ENCODE data around the gene PSMD10. TPM values are rescaled to one million over a fixed set of nuclear protein-coding genes. Genes with fewer than 3 reads are reported as not detected.

The PSMD10 gene
- polyA plus RNA-seq (ENCODE audit: insufficient read length in 4 of 4), result 10 to 100 TPM; 64.1 to 85.2 (median 78.5) TPM

GRCh38 chrX:108091264-108091877 is at the start of gene PSMD10, which contains the start of gene ATG4A:
TSS of gene PSMD10 (minus strand) at chrX:108091542. CDS start at chrX:108091520, 22 bp downstream.
TSS of gene ATG4A (plus strand) at chrX:108091778. CDS start at chrX:108091827, 49 bp downstream.
- peak; percentile 76 to 89 (median 82) for DNase-seq (ENCODE audit: low read depth in 4 of 4, low spot score in 2 of 4)

GRCh38 chrX:108138814-108139702 is 47.7 kb upstream of the PSMD10 start:
- no peak for DNase-seq (ENCODE audit: low read depth in 4 of 4, low spot score in 2 of 4)

- no peak for DNase-seq (ENCODE audit: low read depth in 4 of 4, low spot score in 2 of 4)
These were observed 43.4 kb upstream of the PSMD10 start for GRCh38 chrX:108134724-108135123.

GRCh38 chrX:108132876-108133275 is 41.5 kb upstream of the PSMD10 start:
- DNase-seq (ENCODE audit: low read depth in 4 of 4, low spot score in 2 of 4), result no peak

- no peak for DNase-seq (ENCODE audit: low read depth in 4 of 4, low spot score in 2 of 4)
These were observed 40.7 kb upstream of the PSMD10 start for GRCh38 chrX:108132034-108132433.

- no peak for DNase-seq (ENCODE audit: low read depth in 4 of 4, low spot score in 2 of 4)
These were observed 40.1 kb upstream of the PSMD10 start for GRCh38 chrX:108131471-108131870.

GRCh38 chrX:108130889-108131288 is 39.5 kb upstream of the PSMD10 start:
- DNase-seq (ENCODE audit: low read depth in 4 of 4, low spot score in 2 of 4), result no peak

- DNase-seq (ENCODE audit: low read depth in 4 of 4, low spot score in 2 of 4), result no peak
These were observed 35.8 kb upstream of the PSMD10 start for GRCh38 chrX:108127152-108127551.

- no peak for DNase-seq (ENCODE audit: low read depth in 4 of 4, low spot score in 2 of 4)
These were observed 35.3 kb upstream of the PSMD10 start for GRCh38 chrX:108126661-108127060.

GRCh38 chrX:108123591-108124366 is 32.4 kb upstream of the PSMD10 start:
- DNase-seq (ENCODE audit: low read depth in 4 of 4, low spot score in 2 of 4), result no peak

- DNase-seq (ENCODE audit: low read depth in 4 of 4, low spot score in 2 of 4), result no peak
These were observed 31.4 kb upstream of the PSMD10 start for GRCh38 chrX:108122748-108123147.

GRCh38 chrX:108121291-108121690 is 29.9 kb upstream of the PSMD10 start:
- DNase-seq (ENCODE audit: low read depth in 4 of 4, low spot score in 2 of 4), result no peak

GRCh38 chrX:108117988-108118387 is 26.6 kb upstream of the PSMD10 start:
- no peak for DNase-seq (ENCODE audit: low read depth in 4 of 4, low spot score in 2 of 4)

GRCh38 chrX:108114541-108114940 is 23.2 kb upstream of the PSMD10 start:
- DNase-seq (ENCODE audit: low read depth in 4 of 4, low spot score in 2 of 4), result no peak

GRCh38 chrX:108105473-108105872 is 14.1 kb upstream of the PSMD10 start:
- no peak for DNase-seq (ENCODE audit: low read depth in 4 of 4, low spot score in 2 of 4)

- DNase-seq (ENCODE audit: low read depth in 4 of 4, low spot score in 2 of 4), result no peak
These were observed 6.0 kb upstream of the PSMD10 start for GRCh38 chrX:108097380-108097779.

GRCh38 chrX:108091878-108092291 is 543 bp upstream of the PSMD10 start:
- no peak for DNase-seq (ENCODE audit: low read depth in 4 of 4, low spot score in 2 of 4)

GRCh38 chrX:108090491-108091263 is 665 bp downstream of the PSMD10 start:
- peak in 2 of 4 donors; percentile 9 to 16 for DNase-seq (ENCODE audit: low read depth in 4 of 4, low spot score in 2 of 4)

GRCh38 chrX:108088511-108088910 is 2.8 kb downstream of the PSMD10 start:
- DNase-seq (ENCODE audit: low read depth in 4 of 4, low spot score in 2 of 4), result no peak

GRCh38 chrX:108087792-108088191 is 3.5 kb downstream of the PSMD10 start:
- DNase-seq (ENCODE audit: low read depth in 4 of 4, low spot score in 2 of 4), result no peak

Measured in left renal cortex interstitium (tissue), 4 donors.